GM12872 (cell line): ENCODE data around the gene MAP3K4.

Experiments used
- CTCF ChIP-seq: IDR thresholded peaks from 3 replicates; pipeline ENCODE4 v1.5.1; 2011; ENCODE audit warnings: low read depth, mild to moderate bottlenecking, low read length, moderate library complexity; ENCODE audit not compliant: insufficient read depth

MAP3K4 gene

GRCh38 chr6:161095916-161096315, 104.3 kb downstream of the MAP3K4 start:
- no peak for TF ChIP-seq CTCF

DNA sequence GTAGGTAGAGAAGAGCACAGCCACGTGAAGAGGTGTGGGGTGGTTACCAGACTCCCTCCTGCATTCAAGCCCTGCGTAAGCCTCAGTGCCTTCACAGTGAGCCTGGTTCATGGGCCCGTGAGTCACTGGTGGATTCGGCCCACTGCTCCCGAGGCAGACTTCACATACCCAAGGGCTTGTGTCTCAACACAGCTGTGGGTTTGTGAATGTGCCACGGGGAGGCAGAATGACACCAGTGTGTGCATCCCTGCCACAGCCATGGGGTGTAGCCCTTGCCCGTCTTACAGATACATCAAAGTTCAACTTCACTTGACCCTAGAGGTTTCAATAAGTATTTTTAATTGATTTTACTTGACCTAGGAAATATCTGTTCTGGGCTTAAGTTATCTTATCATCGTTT, 108.5 kb downstream of the MAP3K4 start:
- TF ChIP-seq CTCF, result no peak

- 0 out of 3 replicates have a peak, but pooled peaks have one; percentile 10 for TF ChIP-seq CTCF
Measured at GRCh38 chr6:161101517-161101916, 109.9 kb downstream of the MAP3K4 start.

GRCh38 chr6:161103475-161103874, 111.9 kb downstream of the MAP3K4 start:
- TF ChIP-seq CTCF, result no peak

DNA sequence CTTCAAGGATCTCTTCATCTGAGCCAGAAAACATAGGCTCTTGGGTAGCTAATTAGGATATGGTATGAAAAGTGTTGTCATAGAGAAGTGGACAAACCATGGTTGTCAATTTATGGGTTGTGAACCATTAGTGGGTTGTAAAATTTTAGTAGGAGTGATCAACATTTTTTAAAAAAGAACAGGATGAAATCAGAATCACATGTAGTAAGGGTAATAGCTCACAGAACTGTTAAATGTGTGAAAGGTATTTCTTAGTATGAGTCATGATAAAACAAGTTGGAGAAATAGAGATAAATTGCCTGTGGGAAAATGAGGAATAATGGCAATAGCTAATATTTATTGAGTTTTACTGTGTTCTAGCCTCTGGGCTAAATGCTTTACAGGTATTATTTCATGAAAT, 113.4 kb downstream of the MAP3K4 start:
- TF ChIP-seq CTCF, result no peak

- no peak for TF ChIP-seq CTCF
Measured at GRCh38 chr6:161105408-161105807, 113.8 kb downstream of the MAP3K4 start.

GRCh38 chr6:161107779-161108730, 116.5 kb downstream of the MAP3K4 start:
- TF ChIP-seq CTCF, result no peak
